Right ventricle myocardium inferior (tissue), 1 donor: ENCODE results near the gene GJC2. TPM values are rescaled to one million over a fixed set of nuclear protein-coding genes. Genes with fewer than 3 reads are reported as not detected.
"Not testable (repeated sequence)": the region's sequence is repeated elsewhere in the genome, so short reads cannot be mapped to it uniquely, and the experiment has no call there.

Source experiments
- ATAC-seq: fragments of 200-7000 bp; cut with Tn5 transposase; one replicate; pipeline ENCODE4 v1.9.1; 2020; ENCODE audit warnings: mild to moderate bottlenecking, moderate library complexity
- DNase-seq: peaks from one replicate; pipeline ENCODE4 v3.0.0; 2021; ENCODE audit errors: missing footprints
- intact Hi-C: fragments of 100-400 bp; cut with DNase I; formaldehyde crosslinking; loops from one replicate; pipeline ENCODE4 v1.11.0; 2022
- total RNA-seq: library from RNA; stranded (reverse); fragmentation: NEBNext Ultra II Directional; extraction: Animal tissue kit (Norgen Biotek cat#: 25700); gene quantifications from one replicate; pipeline ENCODE4 v1.2.1, GENCODE V29; 2021
- donor health status: DM: no; HTN: yes; CAD: no; lungs with severe emphysema.

GJC2 gene
- total RNA-seq, 1 donor from 2014 or later = 1.6 TPM

GRCh38 chr1:228111315-228111714, 38.4 kb upstream of the GJC2 start:
- intact Hi-C loops, DNase-seq, ATAC-seq: not testable (repeated sequence)

GRCh38 chr1:228112167-228112566, 37.6 kb upstream of the GJC2 start:
- intact Hi-C loops = no loop called here
- ATAC-seq = no peak
- DNase-seq = no peak

- no peak for ATAC-seq
- intact Hi-C loops = no loop called here
Measured at GRCh38 chr1:228112617-228113016, 37.1 kb upstream of the GJC2 start.

DNA sequence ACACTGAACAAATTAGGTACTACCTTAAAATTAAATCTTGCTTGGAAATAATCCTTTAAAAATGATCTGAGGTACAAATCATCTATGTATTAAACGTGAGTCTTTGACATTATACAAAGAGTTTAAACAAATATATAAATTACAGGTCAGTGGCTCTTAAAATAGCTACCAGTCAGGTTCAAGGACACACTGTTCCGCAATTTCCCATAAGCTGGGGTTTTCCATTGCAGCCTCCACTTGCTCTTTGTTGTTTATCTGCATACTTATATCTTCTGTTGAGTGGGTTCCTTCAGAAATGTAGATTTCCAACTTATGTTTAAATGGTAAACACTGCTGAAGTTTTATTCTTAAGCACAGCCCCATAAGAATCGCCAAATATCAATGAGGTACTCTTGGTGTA, 34.9 kb upstream of the GJC2 start:
- DNase-seq = no peak
- no peak for ATAC-seq
- intact Hi-C loops = no loop called here

More at GRCh38 chr1:228112617-228113016, 37.1 kb upstream of the GJC2 start:
- DNase-seq = no peak

DNA sequence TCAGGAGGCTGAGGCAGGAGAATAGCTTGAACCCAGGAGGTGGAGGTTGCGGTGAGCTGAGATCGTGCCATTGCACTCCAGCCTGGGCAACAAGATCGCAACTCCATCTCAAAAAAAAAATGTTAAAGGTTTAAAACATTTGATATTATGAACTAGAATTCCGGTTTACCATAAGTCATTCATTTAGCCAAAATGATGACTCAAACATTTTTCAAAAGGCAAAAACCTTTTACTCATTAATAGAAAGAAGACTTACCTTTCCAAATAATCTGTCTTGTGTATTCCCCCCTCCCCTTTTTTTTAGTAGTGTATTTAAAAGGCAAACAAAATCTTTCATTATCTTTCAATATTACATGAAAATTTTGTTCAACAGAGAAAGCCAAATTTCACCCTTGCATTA, 32.4 kb upstream of the GJC2 start:
- DNase-seq (no peak), ATAC-seq (no peak)
- intact Hi-C loops = no loop called here

DNA sequence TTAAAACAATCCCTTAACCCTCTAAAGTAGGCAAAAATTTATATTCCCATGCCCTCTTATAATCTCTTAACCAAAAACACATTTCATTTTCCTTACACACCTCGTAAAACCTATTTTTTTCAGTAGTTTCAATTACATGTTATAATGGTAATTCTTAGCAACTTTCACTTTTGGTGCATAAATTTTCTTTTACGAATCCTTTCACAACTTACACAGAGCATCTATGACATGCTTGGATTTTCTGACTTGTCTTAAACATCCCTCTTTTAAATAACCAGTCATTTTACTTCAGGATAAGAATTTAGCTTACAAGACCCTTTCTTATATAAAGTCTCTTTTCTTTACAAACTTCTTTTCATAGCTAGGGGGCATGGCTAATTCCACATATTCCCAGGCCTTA, 31.7 kb upstream of the GJC2 start:
- intact Hi-C loops = no loop called here
- DNase-seq (no peak), ATAC-seq (no peak)

DNA sequence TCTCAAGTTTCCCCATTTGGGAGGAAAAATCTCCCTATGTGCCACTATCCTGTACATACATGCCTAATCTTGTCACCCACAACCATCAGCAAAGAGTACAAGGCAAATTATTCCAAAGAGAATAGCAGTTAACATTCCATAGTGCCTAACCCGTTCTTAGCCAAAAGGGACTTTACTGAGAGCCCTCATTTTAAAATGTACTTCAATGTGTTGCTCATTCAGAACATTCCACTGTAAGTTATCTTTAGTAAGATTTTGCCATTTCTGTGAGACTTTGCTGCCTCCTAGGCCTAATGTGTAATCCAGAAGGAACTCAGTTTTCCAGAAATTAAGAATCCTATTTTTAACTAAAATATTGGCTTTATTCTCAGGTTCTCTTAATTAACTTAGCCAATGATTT, 29.4 kb upstream of the GJC2 start:
- ATAC-seq (no peak), DNase-seq (no peak)
- intact Hi-C loops = no loop called here

DNA sequence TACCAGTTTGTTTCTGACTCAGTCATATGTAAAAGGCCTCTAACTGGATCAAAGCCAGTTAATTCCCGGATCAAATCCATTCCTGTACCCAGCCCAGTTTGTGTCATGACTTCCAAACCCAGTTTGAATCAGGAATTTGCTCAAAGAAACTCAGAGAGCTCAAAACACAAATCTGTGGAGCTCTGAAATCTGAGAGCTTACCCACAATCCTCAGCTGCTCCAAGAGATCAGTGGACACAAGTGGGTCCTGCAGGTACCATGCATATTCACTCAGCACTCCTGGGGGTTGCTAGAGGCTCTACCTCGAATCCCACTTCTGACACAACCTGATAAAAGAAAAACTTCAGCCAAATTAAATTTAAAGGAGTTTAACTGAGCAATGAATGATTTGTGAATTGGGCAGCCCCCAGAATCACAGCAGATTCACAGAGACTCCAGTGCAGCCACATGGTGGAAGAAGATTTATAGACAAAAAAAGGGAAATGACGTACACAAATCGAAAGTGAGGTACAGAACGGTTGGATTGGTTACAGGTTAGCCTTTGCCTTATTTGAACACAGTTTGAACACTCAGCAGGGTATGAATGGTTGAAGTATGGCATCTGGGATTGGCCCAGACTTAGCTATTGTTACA, 28.8 kb upstream of the GJC2 start:
- ATAC-seq = no peak

DNA sequence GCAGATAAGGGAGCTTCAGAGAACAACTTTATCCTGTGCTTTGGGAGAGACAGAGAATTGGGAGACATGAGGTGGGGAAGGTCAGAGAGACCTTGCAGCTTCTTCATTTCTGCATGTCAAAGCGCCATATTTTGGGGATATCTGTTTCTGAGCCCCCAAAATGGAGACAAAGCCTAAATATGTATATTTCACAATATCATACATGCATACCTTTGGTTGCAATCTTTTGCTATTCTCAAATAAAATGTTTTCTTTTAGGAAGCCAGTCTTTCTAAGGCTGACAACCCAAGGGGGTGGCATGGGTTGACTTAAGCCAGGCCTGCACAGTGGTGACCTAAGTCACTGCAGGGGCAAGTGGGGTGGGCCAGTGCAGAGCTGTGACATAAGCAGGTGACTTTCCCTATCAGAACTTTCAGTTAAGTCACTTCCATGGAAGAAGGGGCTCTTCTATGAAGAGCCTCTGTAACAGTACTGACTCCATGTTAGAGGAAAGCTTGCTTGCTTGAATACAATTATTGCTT, 26.7 kb upstream of the GJC2 start:
- ATAC-seq (no peak), DNase-seq (no peak)
- intact Hi-C loops = no loop called here

More for the DNA sequence above, 28.8 kb upstream of the GJC2 start:
- no peak for DNase-seq
- intact Hi-C loops = no loop called here

- ATAC-seq (no peak), DNase-seq (no peak)
- intact Hi-C loops = no loop called here
Measured at GRCh38 chr1:228123505-228123904, 26.2 kb upstream of the GJC2 start.

GRCh38 chr1:228125185-228125584, 24.5 kb upstream of the GJC2 start:
- DNase-seq = no peak
- intact Hi-C loops = no loop called here
- ATAC-seq = no peak

- ATAC-seq (no peak), DNase-seq (no peak)
- intact Hi-C loops = loop anchor here (2.0 kb wide), 2 partner anchors 35 to 383 kb away; no protein-coding TSS in a partner anchor
Measured at GRCh38 chr1:228131766-228132165, 18.0 kb upstream of the GJC2 start.

DNA sequence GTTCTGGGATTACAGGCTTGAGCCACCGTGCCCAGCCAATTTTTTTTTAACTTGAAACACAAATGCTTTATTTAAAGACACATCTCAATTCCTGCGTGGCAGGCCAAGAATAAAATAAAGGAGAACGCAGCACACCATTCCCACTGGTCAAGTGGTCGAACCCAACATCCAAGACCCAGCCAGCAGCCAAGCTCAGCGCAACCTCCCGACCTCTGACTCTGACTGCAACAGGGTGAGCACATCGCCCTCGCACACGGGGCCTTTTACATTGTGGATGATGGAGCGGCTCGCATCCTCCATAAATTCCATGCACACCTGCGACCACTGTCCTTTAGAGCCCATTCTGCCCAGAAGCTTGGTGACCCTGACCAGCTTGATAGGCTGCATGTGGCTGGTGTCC, 15.1 kb upstream of the GJC2 start:
- ATAC-seq (no peak), DNase-seq (no peak)
- intact Hi-C loops = no loop called here

GRCh38 chr1:228136901-228137300, 12.8 kb upstream of the GJC2 start:
- intact Hi-C loops = no loop called here
- DNase-seq (no peak), ATAC-seq (no peak)

DNA sequence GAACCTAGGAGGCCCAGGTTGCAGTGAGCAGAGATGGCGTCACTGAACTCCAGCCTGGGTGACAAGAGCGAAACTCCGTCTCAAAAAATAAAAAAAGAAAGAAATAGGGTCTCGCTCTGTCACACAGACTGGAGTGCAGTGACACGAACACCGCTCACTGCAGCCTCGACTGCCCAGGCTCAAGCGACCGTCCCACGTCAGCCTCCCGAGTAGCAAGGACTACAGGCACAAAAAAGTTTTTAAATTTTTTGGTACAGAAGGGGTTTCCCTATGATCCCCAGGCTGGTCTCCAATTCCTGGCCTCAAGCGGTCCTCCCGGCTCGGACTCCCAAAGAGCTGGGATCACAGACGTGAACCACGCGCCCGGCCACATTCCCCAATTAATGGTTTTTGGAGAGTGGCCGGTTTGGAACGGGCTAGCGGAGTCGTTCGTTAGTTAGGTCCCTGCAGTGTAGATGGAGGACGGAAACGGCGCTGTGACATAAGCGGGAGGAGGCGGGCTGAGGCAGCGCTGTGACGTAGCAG, 10.3 kb upstream of the GJC2 start:
- intact Hi-C loops = no loop called here
- ATAC-seq (no peak), DNase-seq (no peak)

DNA sequence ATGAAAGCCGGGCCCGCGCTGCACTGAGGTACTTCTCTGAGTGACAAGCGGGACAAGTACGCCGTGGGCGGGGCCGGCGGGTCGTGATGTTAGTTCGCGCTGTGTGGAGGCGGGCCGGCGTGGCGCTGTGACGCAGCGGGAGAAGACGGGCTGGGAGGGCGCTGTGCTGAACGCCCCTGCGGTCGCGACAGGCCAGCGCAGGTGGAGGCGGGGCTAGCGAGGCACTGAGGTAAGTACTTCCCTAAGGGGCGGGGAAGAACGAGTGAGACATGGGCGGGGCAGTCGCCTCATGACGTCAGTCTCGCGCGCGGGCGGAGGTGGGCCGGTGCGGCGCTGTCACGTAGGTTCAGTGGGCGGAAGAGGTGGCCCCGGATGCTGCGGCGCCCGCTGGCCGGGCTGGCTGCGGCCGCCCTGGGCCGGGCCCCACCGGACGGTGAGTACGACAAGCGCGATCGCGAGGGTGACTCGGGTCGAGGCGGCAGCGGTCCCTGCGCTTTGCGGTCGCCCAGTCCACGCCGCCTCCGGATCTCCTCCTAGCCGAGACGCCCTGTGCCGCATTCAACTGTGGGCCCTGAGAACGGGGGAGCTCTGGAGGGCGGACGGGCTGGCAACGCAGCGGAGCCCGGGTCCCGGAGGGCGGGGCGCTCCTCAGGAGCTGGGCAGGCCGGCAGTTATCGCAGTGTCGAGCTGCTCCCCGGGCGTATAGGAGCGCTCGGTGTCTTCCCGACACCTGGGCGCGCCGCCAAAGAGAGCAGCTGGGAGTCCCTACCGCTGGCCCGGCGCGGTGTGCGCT, 9.6 kb upstream of the GJC2 start, which contains the start of gene GUK1:
Gene GUK1, plus strand, starts transcription at position 349 of the 793 bp plus-strand sequence. Its CDS starts 24 bp downstream, at position 373.
- ATAC-seq = peak; percentile 95
- intact Hi-C loops = loop anchor here (1.0 to 2.0 kb wide), 3 partner anchors 25 to 69 kb away; partner anchors contain the start of genes IBA57, MRPL55 and OBSCN
- DNase-seq = peak; percentile 100

DNA sequence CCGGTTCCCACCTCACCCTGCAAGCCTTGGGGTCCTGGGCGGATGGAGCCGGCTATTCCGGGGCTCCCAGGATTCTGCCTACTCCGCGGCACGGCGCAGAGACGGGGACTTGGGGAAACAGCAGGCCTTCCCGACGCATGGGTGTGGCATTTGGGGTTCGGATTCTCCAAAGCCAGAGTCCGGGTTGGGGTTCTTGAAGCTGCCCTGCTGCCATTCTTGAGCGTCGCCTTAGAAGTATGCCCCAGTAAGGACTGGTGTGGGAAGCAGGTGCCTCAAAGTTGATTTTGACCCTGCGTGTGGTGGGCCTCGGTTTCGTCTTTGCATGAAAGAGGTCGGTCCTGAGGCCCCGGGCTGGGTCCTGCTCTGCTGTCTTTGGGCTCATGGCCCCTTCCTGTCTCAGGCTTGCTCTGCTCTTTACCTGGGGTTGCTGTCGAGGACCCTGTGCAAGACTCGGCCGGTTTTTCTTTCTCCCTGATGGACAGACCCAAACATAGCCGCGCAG, 9.0 kb upstream of the GJC2 start:
- DNase-seq (no peak), ATAC-seq (no peak)
- intact Hi-C loops = loop anchor here (1.0 to 2.0 kb wide), 4 partner anchors 22 to 68 kb away; partner anchors contain the start of genes IBA57, MRPL55 and OBSCN

GRCh38 chr1:228141226-228142044, 8.3 kb upstream of the GJC2 start:
- intact Hi-C loops = loop anchor here (1.0 to 2.0 kb wide), 3 partner anchors 21 to 67 kb away; partner anchors contain the start of genes MRPL55 and OBSCN
- peak; percentile 85 for DNase-seq
- ATAC-seq = no peak
